MM.1S (cell line): Measurements from ENCODE around the gene SMG6.

Experiments
- CTCF ChIP-seq: fragments of 300-600 bp; sonication (generic); IDR thresholded peaks from 2 replicates; pipeline ENCODE4 v1.5.1; 2016; ENCODE audit warnings: antibody characterized with exemption, low read length, mixed read lengths
- EZH2 ChIP-seq: fragments of 300-600 bp; sonication (generic); optimal IDR thresholded peaks from 2 replicates; pipeline ENCODE3; 2017; ENCODE audit warnings: low read depth, mild to moderate bottlenecking, antibody characterized with exemption, low read length, mixed read lengths
- EZH2phosphoT487 ChIP-seq: fragments of 300-600 bp; sonication (generic); IDR thresholded peaks from 2 replicates; pipeline ENCODE4 v1.6.1; 2018; ENCODE audit warnings: antibody characterized with exemption, low read length

GRCh38 chr17:2207815-2208515 is 95.6 kb downstream of the SMG6 start:
- no peak for TF ChIP-seq CTCF
- TF ChIP-seq EZH2, result no peak
- TF ChIP-seq EZH2phosphoT487, result no peak
